HG02840 (cell line): ENCODE data around the gene SLIT3.
"Not testable (repeated sequence)": the region's sequence is repeated elsewhere in the genome, so short reads cannot be mapped to it uniquely, and the experiment has no call there.

Source experiments
- ATAC-seq: cut with Tn5 transposase; IDR thresholded peaks from one replicate; pipeline ENCODE4 v1.9.1; 2021; ENCODE audit warnings: mild to moderate bottlenecking, moderate library complexity, moderate number of reproducible peaks; ENCODE audit not compliant: unreplicated experiment, low FRiP score

SLIT3 gene

GRCh38 chr5:168770996-168771395 lies 529.9 kb downstream of the SLIT3 start:
- ATAC-seq: no peak

GRCh38 chr5:168770036-168770498 lies 530.9 kb downstream of the SLIT3 start:
- no peak for ATAC-seq

- no peak for ATAC-seq
Measured at GRCh38 chr5:168768172-168768571, 532.8 kb downstream of the SLIT3 start.

GRCh38 chr5:168766426-168766700 lies 534.6 kb downstream of the SLIT3 start:
- no peak for ATAC-seq

GRCh38 chr5:168765551-168766425 lies 535.2 kb downstream of the SLIT3 start:
- ATAC-seq: no peak

GRCh38 chr5:168765086-168765550 lies 535.8 kb downstream of the SLIT3 start:
- ATAC-seq: no peak

- ATAC-seq: no peak
Measured at GRCh38 chr5:168756453-168757391, 544.2 kb downstream of the SLIT3 start.

GRCh38 chr5:168755548-168756093 lies 545.3 kb downstream of the SLIT3 start:
- no peak for ATAC-seq

- ATAC-seq: no peak
Measured at GRCh38 chr5:168753691-168754254, 547.2 kb downstream of the SLIT3 start.

GRCh38 chr5:168752416-168753190 lies 548.3 kb downstream of the SLIT3 start:
- no peak for ATAC-seq

- ATAC-seq: no peak
Measured at GRCh38 chr5:168752012-168752411, 548.9 kb downstream of the SLIT3 start.

GRCh38 chr5:168750926-168751325 lies 550.0 kb downstream of the SLIT3 start:
- ATAC-seq: no peak

GRCh38 chr5:168749391-168750100 lies 551.4 kb downstream of the SLIT3 start:
- ATAC-seq: no peak

GRCh38 chr5:168747987-168748777 lies 552.8 kb downstream of the SLIT3 start:
- ATAC-seq: no peak

- no peak for ATAC-seq
Measured at GRCh38 chr5:168746893-168747640, 553.9 kb downstream of the SLIT3 start.

- ATAC-seq: not testable (repeated sequence)
Measured at GRCh38 chr5:168746126-168746892, 554.6 kb downstream of the SLIT3 start.

- ATAC-seq: no peak
Measured at GRCh38 chr5:168743617-168744016, 557.3 kb downstream of the SLIT3 start.
